ENCODE results near the gene RBM25. TPM values are rescaled to one million over a fixed set of nuclear protein-coding genes. Genes with fewer than 3 reads are reported as not detected.

RBM25 gene
- total and polyA plus RNA-seq, 10 of the 15 experiments (the other 5 are each of a cell fraction or from before 2014, with no cell fraction given), result 43.4 to 125 (median 74.1) TPM

DNA sequence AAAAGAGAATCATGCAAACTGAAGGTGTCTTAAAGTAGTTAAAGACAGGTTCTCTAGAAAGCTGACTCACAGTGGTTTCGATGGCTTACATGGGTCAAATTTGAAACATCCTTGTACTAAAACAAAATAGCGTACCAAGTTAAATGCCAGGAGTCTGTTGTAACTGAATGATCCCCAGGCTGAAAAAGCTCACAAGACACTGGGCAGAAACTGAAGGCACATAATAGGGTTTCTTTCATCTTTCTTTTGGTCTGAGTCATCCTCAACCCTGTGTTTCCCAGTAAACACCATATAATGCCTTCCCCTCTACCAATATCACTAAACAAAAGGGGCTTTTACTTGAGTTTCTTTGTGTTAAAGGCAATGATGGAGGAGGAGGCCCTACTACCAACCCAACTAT, 44.2 kb upstream of the RBM25 start (continued):
- TF ChIP-seq ZNF622 (IDR thresholded peaks at IDR 0.05), result no peak
- no peak for TF ChIP-seq NR2C2 (IDR thresholded peaks at IDR 0.05; ENCODE audit: borderline replicate concordance, control insufficient read depth, insufficient read length, low read depth)
- TF ChIP-seq ATF3 (IDR thresholded peaks at IDR 0.05; ENCODE audit: borderline replicate concordance, extremely low read depth, low read depth, low read length), result no peak
- no peak for TF ChIP-seq BCLAF1 (IDR thresholded peaks at IDR 0.05)
- TF ChIP-seq RBBP5 (conservative IDR thresholded peaks at IDR 0.05), result no peak
- no peak for TF ChIP-seq KDM1A (IDR thresholded peaks at IDR 0.05; ENCODE audit: borderline replicate concordance)
- no peak for TF ChIP-seq HDAC2 (IDR thresholded peaks at IDR 0.05)
- TF ChIP-seq, protein P1, sequence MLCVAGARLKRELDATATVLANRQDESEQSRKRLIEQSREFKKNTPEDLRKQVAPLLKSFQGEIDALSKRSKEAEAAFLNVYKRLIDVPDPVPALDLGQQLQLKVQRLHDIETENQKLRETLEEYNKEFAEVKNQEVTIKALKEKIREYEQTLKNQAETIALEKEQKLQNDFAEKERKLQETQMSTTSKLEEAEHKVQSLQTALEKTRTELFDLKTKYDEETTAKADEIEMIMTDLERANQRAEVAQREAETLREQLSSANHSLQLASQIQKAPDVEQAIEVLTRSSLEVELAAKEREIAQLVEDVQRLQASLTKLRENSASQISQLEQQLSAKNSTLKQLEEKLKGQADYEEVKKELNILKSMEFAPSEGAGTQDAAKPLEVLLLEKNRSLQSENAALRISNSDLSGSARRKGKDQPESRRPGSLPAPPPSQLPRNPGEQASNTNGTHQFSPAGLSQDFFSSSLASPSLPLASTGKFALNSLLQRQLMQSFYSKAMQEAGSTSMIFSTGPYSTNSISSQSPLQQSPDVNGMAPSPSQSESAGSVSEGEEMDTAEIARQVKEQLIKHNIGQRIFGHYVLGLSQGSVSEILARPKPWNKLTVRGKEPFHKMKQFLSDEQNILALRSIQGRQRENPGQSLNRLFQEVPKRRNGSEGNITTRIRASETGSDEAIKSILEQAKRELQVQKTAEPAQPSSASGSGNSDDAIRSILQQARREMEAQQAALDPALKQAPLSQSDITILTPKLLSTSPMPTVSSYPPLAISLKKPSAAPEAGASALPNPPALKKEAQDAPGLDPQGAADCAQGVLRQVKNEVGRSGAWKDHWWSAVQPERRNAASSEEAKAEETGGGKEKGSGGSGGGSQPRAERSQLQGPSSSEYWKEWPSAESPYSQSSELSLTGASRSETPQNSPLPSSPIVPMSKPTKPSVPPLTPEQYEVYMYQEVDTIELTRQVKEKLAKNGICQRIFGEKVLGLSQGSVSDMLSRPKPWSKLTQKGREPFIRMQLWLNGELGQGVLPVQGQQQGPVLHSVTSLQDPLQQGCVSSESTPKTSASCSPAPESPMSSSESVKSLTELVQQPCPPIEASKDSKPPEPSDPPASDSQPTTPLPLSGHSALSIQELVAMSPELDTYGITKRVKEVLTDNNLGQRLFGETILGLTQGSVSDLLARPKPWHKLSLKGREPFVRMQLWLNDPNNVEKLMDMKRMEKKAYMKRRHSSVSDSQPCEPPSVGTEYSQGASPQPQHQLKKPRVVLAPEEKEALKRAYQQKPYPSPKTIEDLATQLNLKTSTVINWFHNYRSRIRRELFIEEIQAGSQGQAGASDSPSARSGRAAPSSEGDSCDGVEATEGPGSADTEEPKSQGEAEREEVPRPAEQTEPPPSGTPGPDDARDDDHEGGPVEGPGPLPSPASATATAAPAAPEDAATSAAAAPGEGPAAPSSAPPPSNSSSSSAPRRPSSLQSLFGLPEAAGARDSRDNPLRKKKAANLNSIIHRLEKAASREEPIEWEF (IDR thresholded peaks at IDR 0.05; ENCODE audit: insufficient replicate concordance, low read depth, low read length), result peak; percentile 81
- TF ChIP-seq TARDBP (IDR thresholded peaks at IDR 0.05; ENCODE audit: borderline replicate concordance), result no peak
- TF ChIP-seq IKZF1 (conservative IDR thresholded peaks at IDR 0.05), result peak; percentile 47
- TF ChIP-seq CBX5 (IDR thresholded peaks at IDR 0.05; ENCODE audit: low read depth), result no peak; the same call in 1 of the 2 replicates
- no peak for TF ChIP-seq YBX1 (IDR thresholded peaks at IDR 0.05)
- TF ChIP-seq NRF1 (conservative IDR thresholded peaks at IDR 0.05; ENCODE audit: low read depth, low read length), result no peak
- TF ChIP-seq CBX3 (IDR thresholded peaks at IDR 0.05; ENCODE audit: borderline replicate concordance, low read depth), result no peak
- TF ChIP-seq PML (IDR thresholded peaks at IDR 0.05; ENCODE audit: low read length), result no peak
- TF ChIP-seq NFYB (IDR thresholded peaks at IDR 0.05; ENCODE audit: insufficient read depth, low read depth, low read length), result no peak
- TF ChIP-seq PBX3 (IDR thresholded peaks at IDR 0.05; ENCODE audit: insufficient replicate concordance, low read depth, low read length), result no peak
- TF ChIP-seq EP300 (IDR thresholded peaks at IDR 0.05; ENCODE audit: borderline replicate concordance in 1 of 2, control insufficient read depth in 1 of 2, low read depth in 2 of 2, low read length in 2 of 2), result peak; percentile 68 to 79
